ENCODE data around the gene PTCD1. TPM values are rescaled to one million over a fixed set of nuclear protein-coding genes. Genes with fewer than 3 reads are reported as not detected.

The PTCD1 gene
- total RNA-seq, 1 donor from 2014 or later = 5.5 TPM

DNA sequence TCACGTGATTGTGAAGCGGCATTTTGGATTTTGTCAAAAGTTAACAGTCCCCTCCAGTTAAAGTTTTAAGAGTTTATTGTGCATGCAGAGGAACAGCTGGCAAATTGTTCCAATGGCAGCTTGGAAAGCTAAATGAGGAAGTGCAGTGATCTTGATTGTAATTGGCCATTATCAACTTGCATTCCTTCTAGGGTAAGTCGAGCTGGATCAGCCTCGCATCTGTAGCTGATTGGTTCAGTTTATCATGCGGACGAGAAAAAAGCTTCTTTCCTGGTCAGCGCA, 34.7 kb upstream of the PTCD1 start:
- Mint-ChIP-seq H3K27ac (ENCODE audit: unreplicated experiment) (peak overlapping the region; percentile 98), H3K4me3 (ENCODE audit: unreplicated experiment) (peak overlapping the region; percentile 94), H3K27me3 (ENCODE audit: unreplicated experiment) (peaks cover 16% of the 10 kb centered on the region), H3K36me3 (ENCODE audit: unreplicated experiment) (no peaks in the 10 kb centered on the region), H3K9me3 (ENCODE audit: unreplicated experiment) (peaks cover 8% of the 10 kb centered on the region), H3K4me1 (ENCODE audit: low read depth, unreplicated experiment) (peaks cover 3% of the 10 kb centered on the region)
- no peak for TF ChIP-seq CTCF (IDR thresholded peaks at IDR 0.05; ENCODE audit: partially characterized antibody, unreplicated experiment)
- DNase-seq = no peak

DNA sequence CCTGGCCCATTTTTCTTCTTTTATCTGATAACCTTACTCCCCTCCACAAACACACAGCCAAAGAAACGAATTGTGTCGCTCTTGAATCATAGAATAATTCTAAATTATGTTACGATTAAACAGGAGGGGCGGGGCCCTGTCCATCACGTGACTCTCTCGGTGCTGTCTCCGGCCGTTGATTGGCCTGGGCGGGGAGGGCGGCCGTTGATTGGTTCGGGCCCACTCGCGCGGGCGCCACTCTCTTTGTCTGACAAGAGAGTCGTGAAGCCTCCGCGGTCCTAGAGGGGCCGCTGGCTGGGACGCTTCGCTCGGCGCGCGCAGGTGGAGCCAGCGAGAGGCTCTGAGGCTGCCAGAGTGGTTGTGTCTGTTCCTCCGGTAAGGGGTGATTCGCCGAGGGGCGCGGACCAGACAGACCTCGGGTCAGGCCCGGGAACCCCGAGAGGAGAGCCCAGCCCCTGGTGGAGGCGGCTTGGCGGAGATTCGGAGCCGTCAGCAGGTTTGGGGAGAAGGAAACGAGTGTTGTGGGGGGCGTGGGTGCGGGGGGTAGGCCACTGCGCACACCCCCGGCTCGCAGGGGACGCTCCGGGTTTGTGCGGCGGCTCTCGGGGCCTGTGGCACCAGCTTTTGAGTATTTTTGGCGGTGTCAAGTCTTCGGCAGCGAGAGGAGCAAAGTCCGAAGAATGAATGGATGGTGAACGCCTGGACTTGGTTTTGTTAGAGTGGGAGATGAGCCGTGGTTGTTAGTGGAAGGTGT, 34.1 kb upstream of the PTCD1 start, which contains the start of gene ZNF789:
Gene ZNF789, plus strand, starts transcription at position 330 of the 754 bp plus-strand sequence. CDS start 3,567 bp downstream, outside the sequence.
- peak within 1 kb of the TSS; percentile 98 for H3K27ac Mint-ChIP-seq (ENCODE audit: unreplicated experiment)
- no peaks in the 10 kb centered on the region for H3K4me1 Mint-ChIP-seq (ENCODE audit: low read depth, unreplicated experiment)

GRCh38 chr7:99469381-99470065, 30.9 kb upstream of the PTCD1 start:
- peaks cover 2% of the 10 kb centered on the region for H3K4me1 Mint-ChIP-seq (ENCODE audit: low read depth, unreplicated experiment)
- H3K9me3 Mint-ChIP-seq (ENCODE audit: unreplicated experiment) = peaks cover 17% of the 10 kb centered on the region
- no peak for DNase-seq
- peaks cover 19% of the 10 kb centered on the region for H3K27me3 Mint-ChIP-seq (ENCODE audit: unreplicated experiment)
- no peak for TF ChIP-seq CTCF (IDR thresholded peaks at IDR 0.05; ENCODE audit: partially characterized antibody, unreplicated experiment)
- H3K36me3 Mint-ChIP-seq (ENCODE audit: unreplicated experiment) = no peaks in the 10 kb centered on the region
- no peak overlapping the region for H3K4me3 Mint-ChIP-seq (ENCODE audit: unreplicated experiment)
- no peak overlapping the region for H3K27ac Mint-ChIP-seq (ENCODE audit: unreplicated experiment)

More for the DNA sequence above, 34.1 kb upstream of the PTCD1 start, which contains the start of gene ZNF789:
- TF ChIP-seq CTCF (IDR thresholded peaks at IDR 0.05; ENCODE audit: partially characterized antibody, unreplicated experiment) = no peak
- H3K4me3 Mint-ChIP-seq (ENCODE audit: unreplicated experiment) = peak within 1 kb of the TSS; percentile 94
- no peaks in the 10 kb centered on the region for H3K36me3 Mint-ChIP-seq (ENCODE audit: unreplicated experiment)
- peaks cover 14% of the 10 kb centered on the region for H3K27me3 Mint-ChIP-seq (ENCODE audit: unreplicated experiment)
- DNase-seq = peak; percentile 99
- peaks cover 8% of the 10 kb centered on the region for H3K9me3 Mint-ChIP-seq (ENCODE audit: unreplicated experiment)

DNA sequence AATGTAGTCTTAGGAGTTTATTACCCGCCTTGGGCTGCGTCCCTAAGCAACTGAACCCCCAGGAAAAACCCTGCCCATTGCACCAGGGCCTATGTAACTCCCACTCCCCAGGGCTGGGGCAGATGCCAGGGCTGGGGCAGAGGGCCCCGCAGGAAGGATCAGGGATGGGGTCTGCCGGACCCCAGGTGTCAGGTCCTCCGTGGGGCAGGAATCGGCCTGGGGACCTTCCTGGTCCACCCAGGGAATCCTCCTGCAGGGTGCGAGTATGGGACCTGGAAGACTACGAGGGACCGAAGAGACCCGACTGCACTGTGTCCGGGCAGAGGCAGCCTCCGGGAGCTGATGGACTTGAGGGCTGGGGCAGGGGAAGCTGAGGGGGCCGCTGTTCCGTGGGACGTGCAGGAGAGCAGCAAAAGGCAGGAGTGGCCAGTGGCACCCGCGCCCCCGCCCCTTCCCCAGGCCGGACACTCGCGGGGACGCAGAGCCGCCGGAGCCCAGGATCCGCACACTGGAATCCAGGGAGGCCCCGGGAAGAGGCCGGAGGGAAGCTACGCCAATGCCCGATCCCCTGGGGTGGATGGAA, 29.8 kb upstream of the PTCD1 start:
- Mint-ChIP-seq H3K4me3 (ENCODE audit: unreplicated experiment) (no peak overlapping the region), H3K27ac (ENCODE audit: unreplicated experiment) (no peak overlapping the region), H3K4me1 (ENCODE audit: low read depth, unreplicated experiment) (peaks cover 3% of the 10 kb centered on the region), H3K27me3 (ENCODE audit: unreplicated experiment) (peaks cover 19% of the 10 kb centered on the region), H3K9me3 (ENCODE audit: unreplicated experiment) (peaks cover 17% of the 10 kb centered on the region), H3K36me3 (ENCODE audit: unreplicated experiment) (no peaks in the 10 kb centered on the region)
- no peak for TF ChIP-seq CTCF (IDR thresholded peaks at IDR 0.05; ENCODE audit: partially characterized antibody, unreplicated experiment)
- DNase-seq = no peak

DNA sequence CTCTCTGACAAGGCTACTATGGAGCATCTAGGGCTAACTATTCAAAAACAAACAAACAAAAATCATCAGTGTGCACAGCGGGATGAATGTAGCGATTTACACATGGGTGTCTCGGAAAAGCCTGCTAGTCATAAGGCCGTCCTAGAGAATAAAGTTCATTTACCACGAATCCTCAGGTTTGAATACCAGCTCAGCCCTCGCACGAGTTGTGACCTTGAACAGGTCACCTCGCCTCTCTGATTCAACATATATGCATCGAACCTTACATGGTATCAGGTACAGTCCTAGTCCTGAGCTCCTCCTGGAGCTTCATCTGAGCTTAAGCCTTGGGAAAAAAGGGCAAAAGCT, 26.8 kb upstream of the PTCD1 start:
- no peaks in the 10 kb centered on the region for H3K36me3 Mint-ChIP-seq (ENCODE audit: unreplicated experiment)
- no peak for DNase-seq
- H3K4me3 Mint-ChIP-seq (ENCODE audit: unreplicated experiment) = peak overlapping the region; percentile 90
- H3K27me3 Mint-ChIP-seq (ENCODE audit: unreplicated experiment) = peaks cover 9% of the 10 kb centered on the region
- peaks cover 9% of the 10 kb centered on the region for H3K4me1 Mint-ChIP-seq (ENCODE audit: low read depth, unreplicated experiment)
- peaks cover 17% of the 10 kb centered on the region for H3K9me3 Mint-ChIP-seq (ENCODE audit: unreplicated experiment)
- H3K27ac Mint-ChIP-seq (ENCODE audit: unreplicated experiment) = peak overlapping the region; percentile 96
- TF ChIP-seq CTCF (IDR thresholded peaks at IDR 0.05; ENCODE audit: partially characterized antibody, unreplicated experiment) = no peak

All from glutamatergic neuron (in vitro differentiated cells).